LNCAP (cell line): ENCODE data around the gene RAP1GAP.

Experiments
- TF ChIP-seq, protein P1 (sequence below): fragments of 450-650 bp; IDR thresholded peaks from 2 replicates; pipeline ENCODE4 v1.5.1; 2017; ENCODE audit warnings: mild to moderate bottlenecking

RAP1GAP gene

DNA sequence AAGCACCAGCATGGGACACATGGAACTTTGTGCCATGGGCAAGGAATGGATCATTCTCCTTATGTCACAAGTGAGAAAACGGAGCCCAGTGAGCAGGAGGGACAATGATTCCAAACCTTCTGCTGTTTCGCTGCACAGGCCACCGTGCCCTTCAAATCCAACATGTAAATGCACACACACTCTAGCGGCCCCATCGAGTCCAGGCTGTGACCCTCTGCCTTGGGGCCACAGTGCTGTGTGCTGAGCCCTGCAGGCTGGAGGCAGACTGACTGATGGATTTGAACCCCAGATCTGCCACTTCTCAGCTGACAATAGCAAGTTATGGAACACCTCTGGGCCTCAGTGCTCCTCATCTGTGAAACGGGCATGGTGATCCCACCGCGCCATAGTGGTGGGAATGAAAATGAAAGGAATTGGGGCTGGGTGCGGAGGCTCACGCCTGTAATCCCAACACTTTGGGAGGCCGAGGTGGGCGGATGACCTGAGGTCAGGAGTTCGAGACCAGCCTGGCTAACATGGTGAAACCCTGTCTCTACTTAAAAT is 96.4 kb downstream of the RAP1GAP start:
- TF ChIP-seq, protein P1, sequence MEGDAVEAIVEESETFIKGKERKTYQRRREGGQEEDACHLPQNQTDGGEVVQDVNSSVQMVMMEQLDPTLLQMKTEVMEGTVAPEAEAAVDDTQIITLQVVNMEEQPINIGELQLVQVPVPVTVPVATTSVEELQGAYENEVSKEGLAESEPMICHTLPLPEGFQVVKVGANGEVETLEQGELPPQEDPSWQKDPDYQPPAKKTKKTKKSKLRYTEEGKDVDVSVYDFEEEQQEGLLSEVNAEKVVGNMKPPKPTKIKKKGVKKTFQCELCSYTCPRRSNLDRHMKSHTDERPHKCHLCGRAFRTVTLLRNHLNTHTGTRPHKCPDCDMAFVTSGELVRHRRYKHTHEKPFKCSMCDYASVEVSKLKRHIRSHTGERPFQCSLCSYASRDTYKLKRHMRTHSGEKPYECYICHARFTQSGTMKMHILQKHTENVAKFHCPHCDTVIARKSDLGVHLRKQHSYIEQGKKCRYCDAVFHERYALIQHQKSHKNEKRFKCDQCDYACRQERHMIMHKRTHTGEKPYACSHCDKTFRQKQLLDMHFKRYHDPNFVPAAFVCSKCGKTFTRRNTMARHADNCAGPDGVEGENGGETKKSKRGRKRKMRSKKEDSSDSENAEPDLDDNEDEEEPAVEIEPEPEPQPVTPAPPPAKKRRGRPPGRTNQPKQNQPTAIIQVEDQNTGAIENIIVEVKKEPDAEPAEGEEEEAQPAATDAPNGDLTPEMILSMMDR = no peak

GRCh38 chr1:21572221-21572620 is 96.9 kb downstream of the RAP1GAP start:
- TF ChIP-seq, protein P1 = no peak

- TF ChIP-seq, protein P1 = no peak
Observed at GRCh38 chr1:21570885-21571284, 98.3 kb downstream of the RAP1GAP start.

- TF ChIP-seq, protein P1 = no peak
Observed at GRCh38 chr1:21570528-21570875, 98.7 kb downstream of the RAP1GAP start.

GRCh38 chr1:21569820-21570527 is 99.2 kb downstream of the RAP1GAP start:
- TF ChIP-seq, protein P1 = no peak

- TF ChIP-seq, protein P1 = no peak
Observed at GRCh38 chr1:21568809-21569385, 100.3 kb downstream of the RAP1GAP start.

DNA sequence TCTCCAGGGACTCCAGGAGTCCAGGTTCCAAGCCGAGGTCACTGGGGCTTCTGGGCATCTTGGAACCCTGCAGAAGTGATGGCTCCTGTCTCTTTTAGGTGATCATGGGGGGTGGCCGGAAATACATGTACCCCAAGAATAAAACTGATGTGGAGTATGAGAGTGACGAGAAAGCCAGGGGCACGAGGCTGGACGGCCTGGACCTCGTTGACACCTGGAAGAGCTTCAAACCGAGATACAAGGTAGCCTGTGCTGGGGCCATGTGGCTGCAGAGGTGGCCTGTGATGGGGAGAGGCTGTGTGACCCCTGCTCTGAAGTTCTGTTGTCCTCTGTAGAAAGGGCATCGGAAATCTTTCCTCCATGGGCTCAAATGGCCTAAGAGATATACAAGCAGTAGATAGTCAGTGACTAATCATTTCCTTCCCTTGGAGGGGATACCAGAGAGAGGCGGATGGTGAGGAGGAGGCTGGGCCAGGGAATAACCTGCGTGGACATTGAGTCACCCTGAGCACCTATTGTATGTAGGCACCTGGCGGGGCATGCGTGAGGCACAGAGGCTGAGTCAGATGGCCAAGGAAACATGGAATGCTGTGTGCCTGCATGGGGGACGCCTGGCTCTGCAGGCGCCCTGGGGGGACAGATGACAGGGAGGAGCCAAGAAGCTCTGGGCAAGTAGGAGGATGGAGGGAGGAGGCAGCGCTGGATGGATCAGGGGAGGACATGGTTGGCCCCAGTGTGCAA is 101.0 kb downstream of the RAP1GAP start:
- TF ChIP-seq, protein P1 = no peak
